ENCODE measurements around the gene FBXO5.
A peak's percentile ranks its signal among the peaks of the same experiment; 100 is the strongest.
"Not testable (repeated sequence)": the region's sequence is repeated elsewhere in the genome, so short reads cannot be mapped to it uniquely, and the experiment has no call there.

The FBXO5 gene, protein sequence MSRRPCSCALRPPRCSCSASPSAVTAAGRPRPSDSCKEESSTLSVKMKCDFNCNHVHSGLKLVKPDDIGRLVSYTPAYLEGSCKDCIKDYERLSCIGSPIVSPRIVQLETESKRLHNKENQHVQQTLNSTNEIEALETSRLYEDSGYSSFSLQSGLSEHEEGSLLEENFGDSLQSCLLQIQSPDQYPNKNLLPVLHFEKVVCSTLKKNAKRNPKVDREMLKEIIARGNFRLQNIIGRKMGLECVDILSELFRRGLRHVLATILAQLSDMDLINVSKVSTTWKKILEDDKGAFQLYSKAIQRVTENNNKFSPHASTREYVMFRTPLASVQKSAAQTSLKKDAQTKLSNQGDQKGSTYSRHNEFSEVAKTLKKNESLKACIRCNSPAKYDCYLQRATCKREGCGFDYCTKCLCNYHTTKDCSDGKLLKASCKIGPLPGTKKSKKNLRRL

DNA sequence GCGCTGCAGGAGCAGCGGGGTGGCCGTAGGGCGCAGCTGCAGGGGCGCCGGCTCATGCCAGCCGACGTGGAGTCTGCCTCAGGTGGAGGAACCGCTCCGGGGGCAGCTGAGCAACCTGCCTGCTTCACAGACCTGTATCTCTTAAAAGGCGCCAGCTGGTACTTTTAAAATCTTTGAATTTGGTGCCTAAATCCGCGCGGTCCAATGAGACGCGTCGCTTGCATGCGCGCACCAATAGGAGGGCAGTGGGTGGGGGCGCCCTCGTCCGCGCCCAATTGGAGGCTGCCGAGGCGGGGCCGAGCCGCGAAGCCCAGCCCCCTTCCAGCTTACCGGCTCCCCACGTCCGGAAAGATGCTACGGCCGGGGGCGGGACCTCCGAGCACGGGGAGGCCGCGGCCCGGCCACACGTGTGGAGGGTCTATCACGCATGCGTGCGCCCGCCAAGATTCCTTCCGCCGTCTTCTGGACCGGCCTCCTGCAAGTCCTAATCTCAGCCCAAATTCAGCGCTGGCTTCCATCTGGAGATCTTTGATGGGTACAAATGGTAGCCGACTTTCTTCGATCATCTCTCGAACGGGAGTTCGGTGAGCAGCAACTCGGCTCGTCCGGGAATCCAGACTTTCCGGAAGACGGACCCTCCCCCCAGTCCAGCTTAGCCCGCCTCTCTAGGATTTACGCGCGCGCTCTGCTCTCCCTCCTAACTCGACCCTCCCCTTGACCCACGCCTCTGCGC is at the start of gene FBXO5:
Gene FBXO5 (minus strand): TSS at position 138 of the 733 bp plus-strand sequence. CDS start 82 bp downstream, at position 56.
- DNase-seq, result peak; percentile 97

DNA sequence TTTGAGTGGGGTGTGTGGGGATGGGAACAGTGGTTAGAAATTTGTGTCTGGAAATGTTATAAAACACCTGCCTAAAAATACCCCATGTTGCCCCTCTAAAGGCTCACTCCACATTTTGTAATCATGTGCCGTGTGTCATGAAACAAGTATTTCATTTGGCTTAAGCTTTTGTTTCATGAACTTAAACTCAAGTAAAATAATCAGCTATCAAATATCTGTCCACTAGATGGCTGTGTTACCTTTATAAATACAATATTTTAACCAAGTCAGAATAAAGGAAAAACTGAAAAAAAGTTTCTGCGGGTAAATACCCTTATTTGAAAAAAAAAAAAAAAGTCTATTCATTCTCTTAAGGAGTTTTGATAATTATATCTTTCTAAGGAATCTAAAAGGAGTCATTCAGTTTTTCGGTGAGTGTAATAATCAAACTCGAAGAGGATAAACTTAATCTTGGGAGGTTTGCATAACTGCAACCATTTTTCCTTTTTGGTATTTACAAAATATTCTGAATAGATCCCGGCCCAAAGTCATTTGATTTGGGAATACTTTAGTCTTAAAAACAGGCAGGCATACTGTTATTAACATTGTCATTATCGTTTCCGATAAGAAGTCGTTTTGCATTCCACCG is 49.5 kb upstream of the FBXO5 start:
- no peak for DNase-seq

DNA sequence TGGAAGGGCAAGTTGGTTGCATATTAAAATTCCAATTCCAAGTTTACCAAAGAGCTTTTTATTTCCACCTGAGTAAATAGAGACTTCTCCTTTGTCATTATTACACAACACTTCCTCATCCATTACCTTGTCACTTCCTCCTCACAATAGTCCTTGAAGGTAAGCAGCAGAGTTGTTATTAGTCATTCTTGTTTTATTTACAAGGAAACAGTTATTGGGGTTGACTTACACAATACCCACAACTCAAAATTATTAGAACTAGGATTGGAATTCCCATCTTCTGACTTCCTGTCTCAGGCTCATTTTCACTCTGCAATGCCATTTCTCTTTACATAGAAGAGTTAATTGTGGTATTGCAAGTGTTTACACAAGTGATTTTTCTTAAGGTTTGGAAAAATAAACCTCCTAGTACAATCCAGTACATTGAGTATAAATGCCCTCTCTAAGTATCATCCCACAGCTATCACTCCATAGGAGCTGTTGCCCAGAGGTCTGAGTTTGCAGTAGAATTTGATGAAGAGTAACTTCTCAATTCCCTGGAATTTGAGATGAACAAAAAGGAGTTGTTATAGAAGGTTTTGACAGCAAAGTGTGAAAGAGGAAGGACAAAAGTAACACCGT is 48.6 kb upstream of the FBXO5 start:
- no peak for DNase-seq

DNA sequence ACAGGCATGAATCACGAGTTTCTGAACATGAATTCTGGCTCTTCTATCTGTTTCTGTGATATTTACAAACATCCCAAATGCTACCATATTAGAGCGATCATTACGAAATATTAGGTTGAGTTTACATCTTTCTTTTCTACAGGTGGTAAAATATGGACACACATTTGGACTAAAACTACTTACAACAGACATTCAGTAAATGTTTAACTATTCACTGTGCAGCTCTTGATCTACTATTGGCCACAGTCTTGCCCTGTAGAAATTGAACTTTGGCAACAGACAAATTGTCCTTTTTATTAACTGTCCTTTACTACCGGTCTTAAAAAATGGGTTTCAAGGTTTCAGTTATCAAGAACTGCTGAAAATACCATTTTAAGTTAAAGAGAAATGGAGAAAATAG is 46.1 kb upstream of the FBXO5 start:
- DNase-seq, result no peak

DNA sequence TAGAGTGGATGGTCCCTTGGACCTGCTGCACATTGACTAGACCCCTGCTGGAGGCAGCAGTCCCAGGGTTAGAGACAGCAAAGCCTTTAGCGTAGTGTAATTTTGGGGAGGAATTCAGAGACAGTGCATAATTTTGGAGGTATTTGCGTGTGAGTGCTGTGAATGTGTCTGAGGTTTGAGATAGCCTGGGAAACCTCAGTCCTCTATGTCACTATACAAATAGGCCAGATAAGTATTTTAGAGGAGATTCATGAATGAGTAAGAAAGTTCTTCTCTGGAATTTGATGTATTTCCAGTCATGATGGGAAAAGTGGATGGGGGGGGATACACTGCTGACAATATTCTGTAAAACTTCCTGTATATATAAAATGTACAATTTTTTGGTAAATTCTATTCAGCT is 45.4 kb upstream of the FBXO5 start:
- DNase-seq, result no peak

DNA sequence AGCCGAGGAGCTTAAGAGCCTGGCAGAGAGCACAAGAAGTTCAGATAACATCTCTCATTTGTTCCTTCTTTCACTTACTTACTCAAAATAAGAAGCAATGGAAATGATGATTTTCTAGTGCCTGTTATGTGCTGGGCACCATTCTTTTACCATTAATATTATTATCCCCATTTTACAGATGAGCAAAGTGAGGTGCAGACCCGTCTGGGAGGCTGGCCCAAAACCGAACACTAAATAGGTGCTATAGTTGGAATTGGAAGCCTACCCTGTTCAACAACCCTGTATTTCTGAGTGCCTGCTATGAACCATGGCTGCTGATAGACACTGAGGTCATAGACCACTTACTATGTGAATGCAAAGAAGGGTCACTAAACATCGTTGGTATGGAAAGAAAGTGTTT is 44.6 kb upstream of the FBXO5 start:
- DNase-seq, result no peak

DNA sequence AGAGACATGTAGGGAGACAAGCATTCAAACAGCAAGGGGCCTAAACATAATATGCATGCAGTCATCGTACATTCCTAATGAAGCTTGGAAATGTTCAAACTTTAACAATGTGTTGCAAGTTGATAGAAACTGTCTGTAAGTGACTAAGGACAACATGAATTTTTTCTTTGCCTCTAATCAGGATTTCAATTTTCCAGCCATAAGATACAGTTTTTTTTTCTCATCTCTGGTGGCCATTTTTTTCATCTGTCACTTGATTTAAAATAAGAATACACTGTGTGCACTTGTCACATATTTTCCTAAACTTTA is 41.8 kb upstream of the FBXO5 start:
- DNase-seq, result no peak

DNA sequence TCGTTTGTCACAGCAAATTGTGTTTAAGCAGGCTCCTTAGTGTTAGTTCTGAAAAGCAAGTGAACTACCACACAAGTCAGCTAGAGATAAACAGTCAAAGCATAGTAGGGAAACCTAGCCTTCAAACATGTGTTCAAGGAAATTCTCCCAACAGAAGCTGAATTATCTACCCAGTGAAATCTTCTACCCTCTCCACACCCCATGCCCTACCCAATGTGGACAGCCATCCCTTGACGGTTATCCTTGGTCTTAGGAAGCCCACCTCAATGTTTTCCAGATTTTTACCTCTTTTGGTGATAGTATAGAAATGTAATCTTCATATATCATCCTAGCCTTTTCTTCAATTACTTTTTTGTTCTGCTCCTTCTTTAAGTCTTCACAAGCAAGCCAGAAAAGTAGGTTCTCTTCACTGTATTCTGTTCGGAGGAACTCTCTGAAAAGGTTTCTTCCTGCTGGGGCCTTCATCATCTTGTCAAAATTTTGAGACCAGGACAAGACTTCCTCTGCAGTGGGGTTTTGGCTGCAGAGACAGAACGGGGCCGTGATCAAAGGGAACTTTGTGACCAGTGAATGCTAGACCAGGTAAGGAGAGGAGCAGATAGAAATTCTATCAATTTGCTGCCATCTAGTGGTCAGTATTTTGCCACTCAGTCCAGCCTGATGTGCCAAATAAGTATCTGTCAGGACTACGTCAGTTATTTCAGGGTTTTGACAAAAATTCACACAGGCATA is 41.3 kb upstream of the FBXO5 start:
- DNase-seq, result peak; percentile 39

DNA sequence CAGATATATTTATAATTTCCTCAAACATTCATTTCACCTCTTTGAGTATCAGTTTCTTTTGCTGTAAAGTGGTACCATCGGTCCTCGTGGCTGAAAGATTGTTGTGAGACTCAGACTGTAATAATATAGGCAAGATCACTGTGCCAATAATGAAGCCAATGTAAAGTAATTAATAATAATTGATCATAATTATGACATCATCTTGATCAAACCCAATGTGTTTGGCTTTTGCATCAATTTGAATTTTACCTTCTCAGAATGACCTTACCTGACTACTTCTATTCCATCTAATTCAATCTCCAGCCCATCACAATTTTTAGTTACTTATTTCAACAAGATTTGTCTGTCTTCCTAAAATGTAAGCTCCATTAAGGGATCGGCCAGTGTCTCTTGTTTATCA is 35.5 kb upstream of the FBXO5 start:
- DNase-seq, result no peak

DNA sequence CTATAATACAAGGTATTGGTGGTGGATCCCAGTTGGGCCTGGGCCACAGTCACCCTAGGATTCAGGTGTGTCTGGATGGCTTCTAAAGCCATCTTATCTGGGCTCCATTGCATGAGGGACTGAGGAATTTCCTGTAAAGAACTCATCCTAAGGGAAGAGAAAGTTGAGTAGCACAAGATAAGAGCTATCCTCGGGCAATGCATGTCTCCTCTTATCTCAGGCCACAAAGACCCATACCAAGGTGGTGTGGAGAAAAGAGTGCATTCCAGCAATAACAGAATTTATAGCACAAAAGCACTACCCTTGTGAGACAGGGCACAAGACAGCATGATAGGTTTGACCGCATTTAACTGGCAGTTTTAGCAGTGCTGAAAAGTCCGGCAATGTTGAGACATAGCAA is 34.0 kb upstream of the FBXO5 start:
- DNase-seq, result no peak

DNA sequence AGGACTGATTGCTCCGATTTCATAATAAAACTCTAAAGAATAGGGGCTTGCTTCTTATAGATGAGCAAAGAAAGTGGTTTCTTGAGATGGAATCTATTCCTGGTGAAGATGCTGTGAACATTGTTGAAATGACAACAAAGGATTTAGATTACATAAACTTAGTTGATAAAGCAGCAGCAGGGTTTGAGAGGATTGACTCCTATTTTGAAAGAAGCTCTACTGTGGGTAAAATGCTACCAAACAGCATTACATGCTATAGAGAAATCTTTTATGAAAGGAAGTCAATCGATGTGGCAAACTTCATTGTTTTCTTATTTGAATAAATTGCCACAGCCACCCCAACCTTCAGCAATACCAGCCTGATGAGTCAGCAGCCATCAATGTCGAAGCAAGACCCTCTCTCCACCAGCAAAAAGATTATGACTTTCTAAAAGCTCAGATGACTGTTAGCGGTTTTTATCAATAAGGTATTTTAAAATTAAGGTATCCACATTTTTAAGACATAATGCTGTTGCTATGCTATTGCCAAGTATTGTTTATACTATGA is 32.3 kb upstream of the FBXO5 start:
- no peak for DNase-seq

DNA sequence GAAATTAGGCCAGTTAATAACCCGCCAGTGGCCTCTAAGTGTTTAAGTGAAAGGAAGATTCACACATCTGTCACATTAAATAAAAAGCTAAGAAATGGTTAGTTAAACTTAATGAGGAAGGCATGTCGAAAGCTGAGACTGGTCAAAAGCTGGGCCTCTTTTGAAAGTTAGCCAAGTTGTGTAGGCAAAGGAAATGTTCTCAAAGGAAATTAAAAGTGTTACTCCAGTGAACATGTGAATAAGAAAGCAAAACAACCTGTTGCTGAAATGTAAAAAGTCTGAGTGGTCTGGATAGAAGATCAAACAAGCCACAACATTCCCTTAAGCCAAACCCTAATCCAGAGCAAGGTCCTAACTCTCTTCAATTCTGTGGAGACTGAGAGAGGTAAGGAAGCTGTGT is 30.6 kb upstream of the FBXO5 start:
- no peak for DNase-seq

DNA sequence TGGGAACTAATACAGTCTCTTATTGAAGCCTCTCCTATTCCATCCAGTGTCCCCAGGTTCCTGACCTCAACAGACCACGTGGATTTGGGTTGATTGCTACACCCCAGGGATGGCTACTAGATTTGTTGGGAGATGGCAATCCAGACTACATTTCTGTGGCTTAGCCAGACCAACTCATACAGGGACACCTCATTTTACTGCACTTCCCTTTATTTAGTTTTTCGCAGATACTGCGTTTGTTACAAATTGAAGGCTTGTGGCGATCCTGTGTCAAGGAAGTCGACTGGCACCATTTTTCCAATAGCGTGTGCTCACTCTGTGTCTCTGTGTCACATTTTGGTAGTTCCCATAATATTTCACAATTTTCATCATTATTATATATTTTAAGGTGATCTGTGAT is 30.0 kb upstream of the FBXO5 start:
- DNase-seq, result no peak

DNA sequence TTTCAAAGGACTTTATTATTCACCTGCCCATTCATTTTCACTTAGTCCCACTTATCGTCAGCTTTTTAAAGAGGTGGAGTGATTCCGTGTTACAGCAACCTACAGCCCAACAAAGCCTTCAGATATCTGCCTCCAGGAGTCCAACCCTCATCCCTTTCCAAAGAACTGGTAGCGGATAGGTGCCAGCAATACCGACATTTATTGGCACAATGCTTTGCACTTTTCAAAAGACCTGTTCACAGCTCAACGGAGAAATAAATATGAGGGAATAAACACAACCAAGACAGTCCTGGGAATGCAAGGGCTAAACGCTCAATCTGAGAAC is 20.5 kb upstream of the FBXO5 start:
- no peak for DNase-seq

DNA sequence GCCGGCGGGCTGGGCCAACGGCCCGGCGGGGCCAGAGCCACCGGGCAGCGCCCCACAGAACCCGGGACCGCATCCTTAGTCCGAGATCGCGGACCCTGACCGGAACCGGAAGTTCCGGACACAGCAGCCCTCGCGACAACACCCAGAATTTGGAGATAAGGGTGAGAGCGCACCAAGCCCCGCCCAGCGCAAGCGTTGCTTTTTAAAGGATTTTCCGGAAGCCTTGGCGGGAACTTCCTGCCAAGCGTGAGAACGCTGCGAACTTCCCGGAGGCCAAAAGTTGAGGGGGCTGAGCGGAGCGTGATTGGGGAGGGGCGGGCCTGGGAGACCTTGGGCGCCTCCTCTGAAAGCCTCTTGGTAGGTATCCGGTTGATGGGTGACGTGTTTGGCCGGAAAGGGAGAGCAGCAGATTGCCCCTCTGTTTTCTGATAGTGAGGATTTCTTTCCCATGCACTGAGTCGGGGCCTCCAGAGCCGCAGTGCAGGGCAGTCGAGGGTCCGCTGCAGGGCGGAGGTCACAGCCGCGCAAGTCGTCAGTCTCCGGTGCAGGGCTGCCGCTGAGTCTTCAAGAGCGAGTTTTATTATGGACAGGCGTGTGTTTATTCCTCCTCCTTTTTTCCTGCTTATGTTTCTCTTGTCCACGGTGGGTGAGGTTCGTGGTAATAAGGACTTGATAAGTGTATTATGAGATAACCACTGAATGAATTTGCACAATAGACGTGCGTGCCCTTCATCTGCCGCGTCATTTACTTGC is 19.9 kb upstream of the FBXO5 start, which contains the start of gene MTRF1L:
Gene MTRF1L (minus strand): TSS at position 97 of the 753 bp plus-strand sequence. CDS start 24 bp downstream, at position 73.
- peak; percentile 80 for DNase-seq

DNA sequence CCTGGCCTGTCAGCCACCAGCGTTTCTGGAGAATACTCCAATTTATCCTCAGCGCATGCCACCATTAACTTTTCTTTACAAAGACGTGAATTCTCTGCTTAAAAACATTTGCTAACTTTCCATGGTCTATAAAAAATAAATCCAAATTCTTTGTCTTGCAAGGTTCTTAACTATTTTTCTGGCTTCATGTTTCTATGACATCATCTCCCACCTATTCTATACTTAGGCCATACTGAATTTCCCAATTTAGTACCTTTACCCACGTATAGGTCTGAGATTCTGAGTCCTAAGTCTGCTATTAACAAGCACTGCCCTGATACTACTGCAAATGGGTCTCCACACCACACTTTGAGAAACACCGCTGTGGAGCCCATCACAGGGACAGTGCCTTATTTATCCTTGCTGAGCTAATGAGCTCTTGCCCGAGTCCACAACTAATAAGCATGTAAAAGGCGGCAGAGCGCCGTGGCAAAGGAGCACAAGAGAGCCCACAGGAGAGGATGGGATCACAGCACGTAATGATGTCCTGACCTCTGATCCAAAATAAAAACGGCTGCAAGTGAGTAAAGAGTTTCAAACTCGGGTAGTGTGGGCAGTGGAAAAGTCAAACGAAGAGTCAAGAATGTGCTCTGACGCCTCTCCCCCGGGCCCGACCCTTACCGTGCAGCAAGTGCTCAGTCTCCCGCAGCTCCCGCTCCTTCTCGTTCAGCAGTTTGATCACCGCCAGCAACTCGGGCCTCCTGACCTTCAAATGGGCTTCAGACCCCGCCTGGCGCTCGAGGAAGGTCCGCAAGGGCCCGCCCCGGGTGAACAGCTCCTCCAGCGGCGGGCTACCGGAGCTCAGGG is 19.1 kb upstream of the FBXO5 start:
- DNase-seq, result no peak

DNA sequence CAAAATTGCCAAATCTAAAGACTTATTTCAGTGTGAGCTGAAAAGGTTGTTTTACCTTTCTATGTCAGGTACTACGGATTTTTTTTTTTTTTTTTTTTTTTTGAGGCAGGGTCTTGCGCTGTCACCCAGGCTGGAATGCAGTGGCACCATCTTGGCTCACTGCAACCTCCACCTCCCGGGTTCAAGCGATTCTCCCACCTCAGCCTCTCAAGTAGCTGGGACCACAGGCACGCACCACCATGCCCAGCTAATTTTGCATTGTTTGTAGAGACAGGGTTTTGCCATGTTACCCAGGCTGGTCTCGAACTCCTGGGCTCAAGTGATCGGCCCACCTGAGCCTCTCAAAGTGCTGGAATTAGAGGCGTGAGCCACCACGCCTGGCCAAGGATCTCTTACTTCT is 17.9 kb upstream of the FBXO5 start:
- not testable (repeated sequence) for DNase-seq

DNA sequence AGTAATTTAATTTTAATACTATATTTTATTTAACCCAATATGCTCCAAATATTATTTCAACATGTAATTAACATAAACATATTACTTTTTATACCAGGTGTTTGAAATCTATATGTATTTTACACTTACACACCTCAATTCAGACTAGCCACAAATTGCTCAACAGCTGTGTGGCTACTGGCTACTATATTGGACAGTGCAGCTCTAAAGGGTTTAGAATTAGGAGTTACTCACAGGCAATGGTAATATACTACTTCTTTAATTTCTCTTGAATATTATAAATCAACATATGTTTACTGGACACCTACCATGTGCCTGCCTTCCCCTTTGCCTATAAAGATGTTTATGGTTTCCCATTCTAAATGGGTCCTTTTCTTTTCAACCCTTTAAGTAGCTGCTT is 17.4 kb upstream of the FBXO5 start:
- DNase-seq, result no peak

DNA sequence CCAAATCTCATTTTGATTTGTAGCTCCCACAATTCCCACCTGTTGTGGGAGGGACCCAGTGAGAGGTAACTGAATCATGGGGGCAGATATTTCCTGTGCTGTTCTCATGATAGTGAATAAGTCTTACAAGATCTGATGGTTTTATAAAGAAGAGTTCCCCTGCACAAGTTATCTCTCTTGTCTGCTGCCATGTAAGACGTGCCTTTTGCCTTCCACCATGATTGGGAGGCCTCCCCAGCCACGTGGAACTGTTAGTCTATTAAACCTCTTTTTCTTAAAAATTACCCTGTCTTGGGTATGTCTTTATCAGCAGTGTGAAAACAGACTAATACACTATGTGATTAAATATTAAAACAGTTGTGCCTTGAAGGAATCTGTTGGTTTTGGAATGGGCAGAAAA is 16.7 kb upstream of the FBXO5 start:
- DNase-seq, result not testable (repeated sequence)

DNA sequence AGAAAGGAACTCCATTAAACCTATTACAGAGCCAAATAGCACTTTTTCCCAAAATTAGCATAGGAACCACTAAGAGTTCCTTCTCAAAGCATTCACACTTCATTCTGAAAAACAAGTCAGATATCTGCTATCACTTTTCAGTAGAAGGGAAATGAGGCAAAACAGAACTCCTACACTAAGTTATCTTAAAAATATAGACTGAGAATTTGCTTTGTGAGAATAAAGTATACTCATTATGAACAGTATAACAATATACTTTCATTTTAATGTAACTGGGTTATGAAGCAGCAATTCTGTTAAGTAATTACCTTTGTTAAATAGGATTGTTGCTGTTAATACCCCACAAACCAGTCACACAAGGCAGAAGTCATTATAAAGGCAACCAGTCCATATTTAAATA is 11.0 kb upstream of the FBXO5 start:
- DNase-seq, result no peak

DNA sequence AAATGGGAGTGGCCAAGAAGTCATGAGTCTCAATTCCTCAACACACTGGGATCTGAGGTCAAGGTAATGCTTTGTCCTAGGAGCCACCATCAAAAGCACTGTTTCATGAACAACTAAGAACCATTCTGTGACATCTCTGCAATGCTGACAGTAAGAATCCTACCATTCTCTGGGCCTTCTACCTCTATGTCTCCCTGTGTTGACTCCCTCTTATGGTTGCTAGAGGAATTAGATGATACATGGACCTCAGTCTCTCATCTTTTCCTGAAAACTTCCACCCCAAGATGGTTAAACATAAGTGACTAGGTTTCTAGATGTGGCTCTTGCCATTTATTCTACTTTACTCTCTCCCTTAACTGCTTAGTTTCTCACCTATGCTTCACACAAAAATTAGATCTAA is 10.6 kb upstream of the FBXO5 start:
- DNase-seq, result no peak
